Measurements from ENCODE around the gene GALNT13.

DNA sequence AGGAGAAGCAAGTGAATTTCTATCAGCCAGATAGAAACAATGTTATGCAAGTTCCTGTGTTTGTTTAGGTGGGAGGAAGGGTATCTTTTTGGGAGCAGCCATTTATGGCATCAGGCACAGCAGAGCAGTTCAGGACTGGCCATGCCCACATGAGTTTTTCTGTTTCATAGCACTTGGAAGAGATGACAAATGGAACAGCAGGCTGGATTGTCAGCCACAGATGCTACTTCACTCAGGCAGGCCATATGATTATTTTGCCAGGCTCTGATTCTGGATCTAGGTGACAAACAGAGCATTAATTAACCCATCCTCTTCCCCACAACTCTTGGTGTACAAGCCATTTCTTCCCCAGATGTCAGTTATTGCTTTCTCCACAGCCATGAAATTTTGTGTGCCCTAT, 63.8 kb downstream of the GALNT13 start:
- no peak for TF ChIP-seq BHLHE40 (IDR thresholded peaks at IDR 0.05; ENCODE audit: low read depth, low read length)
- TF ChIP-seq CHD4 (IDR thresholded peaks at IDR 0.05; ENCODE audit: borderline replicate concordance) = no peak
- no peak for TF ChIP-seq KDM1A (IDR thresholded peaks at IDR 0.05; ENCODE audit: low read depth)
- TF ChIP-seq REST (IDR thresholded peaks at IDR 0.05) = no peak
- TF ChIP-seq E2F6 (IDR thresholded peaks at IDR 0.05; ENCODE audit: borderline replicate concordance, low read depth) = no peak
- TF ChIP-seq MAZ (IDR thresholded peaks at IDR 0.05; ENCODE audit: borderline replicate concordance, low read depth, low read length) = no peak
- no peak for TF ChIP-seq CTCF (IDR thresholded peaks at IDR 0.05)
- TF ChIP-seq POLR2A (IDR thresholded peaks at IDR 0.05; ENCODE audit: low read length) = no peak
